ENCODE data around the gene GPSM1.

- TF ChIP-seq CTCF (IDR thresholded peaks at IDR 0.05) (no peak), POLR2A (IDR thresholded peaks at IDR 0.05) (no peak)
These were observed 34.6 kb downstream of the GPSM1 start for GRCh38 chr9:136361754-136362449.
